Measurements from ENCODE around the gene COQ10B.
A peak's percentile ranks its signal among the peaks of the same experiment; 100 is the strongest.
"Not testable (repeated sequence)": the region's sequence is repeated elsewhere in the genome, so short reads cannot be mapped to it uniquely, and the experiment has no call there.

COQ10B gene

GRCh38 chr2:197452754-197453122, 614 bp upstream of the COQ10B start:
- DNase-seq (ENCODE audit: low read depth): no peak

GRCh38 chr2:197453914-197454398, 604 bp downstream of the COQ10B start:
- no peak for DNase-seq (ENCODE audit: low read depth)

- no peak for DNase-seq (ENCODE audit: low read depth)
These were observed 1.6 kb downstream of the COQ10B start for GRCh38 chr2:197454923-197455322.

GRCh38 chr2:197455428-197455827, 2.1 kb downstream of the COQ10B start:
- no peak for DNase-seq (ENCODE audit: low read depth)

DNA sequence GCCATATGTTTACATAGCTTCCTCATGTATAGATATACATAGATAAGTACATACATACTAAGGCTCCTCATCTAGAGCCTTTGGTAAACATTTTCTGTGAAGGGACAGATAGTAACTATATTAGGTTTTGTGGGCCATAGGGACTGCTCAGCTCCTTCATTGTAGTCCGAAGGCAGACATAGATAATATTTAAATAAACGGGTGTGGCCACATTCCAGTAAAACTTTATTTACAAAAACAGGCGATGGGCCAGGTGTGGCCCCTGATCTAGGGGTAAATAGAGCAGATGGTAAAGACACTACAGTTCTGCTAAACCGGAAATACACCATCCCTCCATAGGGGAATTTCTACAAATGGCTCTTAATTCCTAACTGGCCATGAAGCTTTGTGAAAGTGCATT, 7.3 kb downstream of the COQ10B start:
- no peak for DNase-seq (ENCODE audit: low read depth)

- no peak for DNase-seq (ENCODE audit: low read depth)
These were observed 7.7 kb downstream of the COQ10B start for GRCh38 chr2:197461057-197461456.

DNA sequence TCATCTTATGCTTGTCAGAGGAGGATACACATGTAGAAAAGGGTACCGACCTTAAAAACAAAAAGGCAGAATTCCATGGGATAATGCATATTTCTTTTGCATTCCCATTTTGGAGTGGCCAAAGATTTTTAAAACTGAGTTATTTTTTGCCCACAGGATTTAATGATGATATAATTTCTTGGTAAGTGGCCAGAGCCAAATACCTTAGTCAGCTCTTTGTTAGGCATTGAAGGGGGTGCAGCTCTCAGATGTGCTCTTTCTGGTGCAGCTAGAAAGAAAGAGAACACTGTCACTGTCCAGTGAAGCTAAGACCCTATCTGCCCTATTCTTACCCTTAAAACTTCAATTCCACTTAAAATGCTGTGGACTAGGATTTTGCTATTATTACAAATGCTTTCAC, 10.8 kb downstream of the COQ10B start:
- DNase-seq (ENCODE audit: low read depth): no peak

GRCh38 chr2:197472166-197472565, 18.8 kb downstream of the COQ10B start:
- DNase-seq (ENCODE audit: low read depth): no peak

DNA sequence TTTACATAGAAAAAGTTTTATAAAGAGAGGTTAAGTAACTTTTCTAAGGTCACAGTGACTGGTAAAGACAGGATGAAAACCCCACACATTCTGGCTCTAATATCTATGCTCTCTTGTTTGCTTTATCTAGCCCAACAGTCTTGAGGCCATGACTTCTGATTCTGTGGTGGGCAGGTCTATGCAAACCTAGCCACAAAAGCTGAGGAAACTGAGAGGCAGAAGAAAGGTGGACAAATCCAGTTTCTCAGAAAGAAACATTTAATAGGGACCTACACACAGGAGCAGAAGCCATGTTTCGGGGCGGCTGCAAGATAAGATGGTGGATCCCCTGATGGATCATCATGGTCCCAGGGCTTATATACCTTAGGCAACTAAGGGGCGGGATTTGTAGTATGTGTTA, 24.4 kb downstream of the COQ10B start:
- no peak for DNase-seq (ENCODE audit: low read depth)

- DNase-seq (ENCODE audit: low read depth): no peak
These were observed 27.0 kb downstream of the COQ10B start for GRCh38 chr2:197480165-197481036.

DNA sequence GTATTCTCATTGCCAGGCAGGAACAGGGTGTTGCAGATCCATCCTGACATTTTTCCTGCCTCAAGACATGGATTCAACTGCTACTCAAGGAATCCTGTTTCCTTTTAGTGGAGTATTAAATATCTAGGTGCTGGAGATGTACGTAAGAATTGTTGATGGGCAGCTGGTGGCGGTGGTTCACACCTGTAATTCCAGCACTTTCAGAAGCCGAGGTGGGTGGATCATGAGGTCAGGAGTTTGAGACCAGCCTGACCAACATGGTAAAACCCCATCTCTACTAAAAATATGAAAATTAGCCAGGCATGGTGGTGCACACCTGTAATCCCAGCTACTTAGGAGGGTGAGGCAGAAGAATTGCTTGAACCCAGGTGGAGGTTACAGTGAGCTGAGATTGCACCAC, 30.9 kb downstream of the COQ10B start:
- DNase-seq (ENCODE audit: low read depth): not testable (repeated sequence)

DNA sequence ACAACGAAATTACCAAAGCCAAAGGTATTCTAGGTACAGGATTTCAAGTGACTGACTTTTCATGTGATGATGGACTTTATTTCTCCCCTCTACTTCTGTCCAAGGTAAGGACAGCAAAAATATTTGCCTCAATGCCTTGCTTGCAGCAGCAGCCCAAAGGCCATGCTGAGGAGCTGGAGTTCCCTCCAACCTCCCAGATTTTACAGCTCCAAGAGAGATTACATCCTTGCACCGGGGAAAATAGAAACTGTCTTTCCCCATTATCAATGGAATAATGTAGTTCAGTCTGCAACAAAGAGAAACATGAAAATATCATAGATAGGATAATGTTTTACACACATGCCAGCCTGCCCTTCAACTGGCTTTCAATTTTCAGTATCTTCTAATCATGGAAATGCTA, 32.8 kb downstream of the COQ10B start:
- no peak for DNase-seq (ENCODE audit: low read depth)

DNA sequence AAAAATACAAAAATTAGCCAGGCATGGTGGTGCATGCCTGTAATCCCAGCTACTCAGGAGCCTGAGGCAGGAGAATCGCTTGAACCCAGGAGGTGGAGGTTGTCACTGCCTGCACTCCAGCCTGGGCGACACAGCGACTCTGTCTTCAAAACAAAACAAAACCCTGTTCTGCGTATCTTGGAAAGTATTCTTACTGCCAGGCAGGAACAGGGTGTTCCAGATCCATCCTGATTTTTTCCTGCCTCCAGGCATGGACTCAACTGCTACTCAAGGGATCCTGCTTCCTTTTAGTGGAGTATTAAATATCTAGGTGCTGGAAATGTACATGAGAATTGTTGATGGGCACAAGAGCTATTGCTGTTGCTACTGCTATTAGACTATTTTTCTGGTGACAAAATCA, 34.0 kb downstream of the COQ10B start:
- no peak for DNase-seq (ENCODE audit: low read depth)

GRCh38 chr2:197495433-197496134, 42.2 kb downstream of the COQ10B start:
- DNase-seq (ENCODE audit: low read depth): no peak

DNA sequence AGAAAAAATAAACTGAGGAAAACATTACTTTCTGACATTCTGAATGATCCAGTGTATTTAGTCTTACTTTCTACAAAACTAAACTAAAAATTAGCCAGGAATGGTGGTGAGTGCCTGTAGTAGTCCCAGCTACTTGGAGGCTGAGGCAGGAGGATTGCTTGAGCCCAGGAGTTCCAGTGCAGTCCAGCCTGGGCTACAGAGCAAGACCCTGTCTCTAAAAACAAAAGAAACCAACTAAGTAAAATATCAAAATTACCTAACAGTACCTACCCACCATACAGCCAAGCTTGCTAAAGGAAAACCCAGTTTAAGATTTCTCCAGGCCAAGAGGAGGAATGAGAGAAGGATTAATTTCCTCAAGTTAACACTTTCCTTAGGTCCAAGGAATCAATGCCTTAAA, 43.3 kb downstream of the COQ10B start:
- DNase-seq (ENCODE audit: low read depth): no peak

DNA sequence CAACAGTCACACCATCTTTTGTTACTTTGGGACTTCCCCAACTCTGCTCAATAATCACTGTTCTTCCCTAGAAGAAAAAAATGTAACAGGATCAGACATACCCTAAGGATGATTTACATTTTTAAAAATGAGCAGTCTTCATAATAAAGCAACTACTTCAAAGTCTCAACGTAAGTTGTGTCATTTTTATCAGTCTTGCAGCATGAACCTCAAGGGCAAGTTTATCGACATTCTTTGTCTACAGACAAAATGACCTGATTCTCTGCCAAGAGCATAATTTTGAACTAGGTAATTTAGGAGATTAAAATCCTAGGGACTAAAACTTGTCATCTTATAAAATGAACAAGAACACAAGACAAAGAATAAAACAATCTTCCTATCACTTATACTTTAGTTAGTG, 44.0 kb downstream of the COQ10B start:
- DNase-seq (ENCODE audit: low read depth): no peak

DNA sequence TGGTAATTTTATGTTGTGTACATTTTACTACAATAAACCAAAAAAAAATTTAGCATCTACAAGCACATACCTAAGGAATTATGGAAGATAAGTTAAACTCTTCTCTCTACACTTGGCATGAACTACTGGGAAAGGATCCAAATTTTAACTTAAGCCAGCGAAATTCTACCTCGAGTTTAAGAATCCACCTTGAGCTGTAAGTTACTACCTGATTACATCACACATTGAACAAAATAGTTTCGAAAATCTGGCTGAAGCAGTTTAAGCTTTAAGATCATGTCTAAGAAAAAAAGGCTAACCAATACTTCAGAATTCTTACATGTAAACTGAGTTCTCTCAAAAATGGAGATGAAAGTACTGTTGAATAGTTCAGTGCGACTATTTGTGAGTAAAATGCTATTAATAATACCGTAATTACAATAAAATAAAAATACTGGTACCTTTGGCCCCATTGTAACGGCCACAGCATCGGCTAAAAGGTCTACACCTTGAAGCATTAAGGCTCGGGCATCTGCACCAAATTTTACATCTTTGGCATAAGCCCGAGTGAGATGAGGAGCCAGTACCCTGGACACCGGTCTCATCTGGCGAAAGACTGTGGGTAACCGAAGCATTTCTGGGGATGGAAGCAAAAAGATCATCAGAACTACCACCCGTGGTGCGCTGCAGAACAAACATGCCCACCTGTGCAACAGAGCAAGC, 45.0 kb downstream of the COQ10B start:
- DNase-seq (ENCODE audit: low read depth): no peak

DNA sequence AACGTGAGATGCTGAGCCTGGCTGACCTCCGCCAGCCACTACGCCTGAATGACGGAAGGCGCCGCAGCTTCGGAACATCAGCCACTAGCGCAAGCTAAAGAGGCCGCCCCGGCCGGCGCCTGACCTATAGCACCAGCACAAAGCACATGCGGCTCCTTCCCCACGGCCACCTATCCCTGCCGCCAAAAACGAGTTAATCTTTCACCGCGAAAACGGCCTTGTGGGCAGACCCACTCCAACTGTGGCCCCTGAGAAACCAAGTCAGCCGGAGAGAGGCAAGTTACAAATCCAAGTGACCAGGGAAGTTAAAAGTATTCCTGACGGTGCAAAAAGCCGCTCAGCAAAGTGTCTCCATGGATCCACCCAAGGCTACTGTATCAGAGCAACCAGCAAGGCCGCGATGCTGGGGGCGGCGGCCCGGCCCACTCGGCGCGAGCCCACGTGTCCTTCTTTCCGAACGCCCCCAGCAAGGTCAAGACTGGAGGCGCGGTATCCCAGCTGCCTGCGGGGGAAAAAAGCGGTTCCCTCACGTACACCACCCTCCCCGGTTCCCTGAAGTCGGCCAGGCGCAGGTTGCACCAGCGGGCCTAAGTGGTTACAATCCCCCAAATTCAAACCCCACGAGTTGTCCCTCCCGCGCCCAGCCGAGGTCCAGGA, 45.7 kb downstream of the COQ10B start:
- peak; percentile 45 for DNase-seq (ENCODE audit: low read depth)

- DNase-seq (ENCODE audit: low read depth): peak; percentile 97
These were observed 46.5 kb downstream of the COQ10B start, which contains the start of the genes HSPD1 and HSPE1 for GRCh38 chr2:197499594-197500502. Gene HSPD1 (minus strand): TSS chr2:197499840. CDS start chr2:197498848, 992 bp downstream. Gene HSPE1 (plus strand): TSS chr2:197500379. CDS start chr2:197500437, 58 bp downstream.

- DNase-seq (ENCODE audit: low read depth): no peak
These were observed 47.3 kb downstream of the COQ10B start for GRCh38 chr2:197500503-197501131.

Data from activated T-cell treated with anti-CD3 and anti-CD28 coated beads for 48 hours (primary cell).